HEK293T (cell line): Measurements from ENCODE around the gene ARNT2.

Experiments used
- CTCF ChIA-PET: fragments of 350-600 bp; formaldehyde crosslinking; extraction: SDS; loops from one replicate; lab custom pipeline; 2021; ENCODE audit warnings: antibody characterized with exemption, inconsistent platforms; lab: Yijun Ruan, JAX
- POLR2A ChIA-PET: fragments of 350-600 bp; formaldehyde crosslinking; extraction: SDS; loops from one replicate; lab custom pipeline; 2020; ENCODE audit warnings: antibody characterized with exemption, inconsistent platforms; lab: Yijun Ruan, JAX
- DNase-seq: peaks from one replicate; pipeline ENCODE4 v3.0.0; 2012; ENCODE audit warnings: mixed read lengths; ENCODE audit errors: extremely low spot score
- ARNT ChIP-seq: fragments of 450-650 bp; IDR thresholded peaks from 2 replicates; pipeline ENCODE4 v1.6.1; 2017; ENCODE audit warnings: mild to moderate bottlenecking
- BHLHE40 ChIP-seq: fragments of 450-650 bp; IDR thresholded peaks from 2 replicates; pipeline ENCODE4 v1.6.1; 2016; ENCODE audit warnings: mild to moderate bottlenecking, moderate library complexity, borderline replicate concordance
- CTBP1 ChIP-seq: fragments of 450-650 bp; IDR thresholded peaks from 2 replicates; pipeline ENCODE4 v1.6.1; 2016; ENCODE audit warnings: borderline replicate concordance
- ELF4 ChIP-seq: fragments of 450-650 bp; IDR thresholded peaks from 2 replicates; pipeline ENCODE4 v1.6.1; 2017; ENCODE audit warnings: antibody characterized with exemption
- FOXA1 ChIP-seq: fragments of 450-650 bp; IDR thresholded peaks from 2 replicates; pipeline ENCODE4 v1.6.1; 2016; ENCODE audit warnings: mild to moderate bottlenecking
- FOXK2 ChIP-seq: fragments of 450-650 bp; IDR thresholded peaks from 2 replicates; pipeline ENCODE4 v1.6.1; 2016; ENCODE audit warnings: mild to moderate bottlenecking
- FOXM1 ChIP-seq: fragments of 450-650 bp; IDR thresholded peaks from 2 replicates; pipeline ENCODE4 v1.6.1; 2017; ENCODE audit warnings: mild to moderate bottlenecking, borderline replicate concordance
- HDGF ChIP-seq: fragments of 450-650 bp; IDR thresholded peaks from 2 replicates; pipeline ENCODE4 v1.6.1; 2017; ENCODE audit warnings: antibody characterized with exemption, borderline replicate concordance
- L3MBTL2 ChIP-seq: fragments of 450-650 bp; conservative IDR thresholded peaks from 2 replicates; pipeline ENCODE4 v1.6.1; 2016; ENCODE audit warnings: mild to moderate bottlenecking
- LEF1 ChIP-seq: fragments of 450-650 bp; IDR thresholded peaks from 2 replicates; pipeline ENCODE4 v1.6.1; 2017; ENCODE audit warnings: mild to moderate bottlenecking, borderline replicate concordance
- NFRKB ChIP-seq: fragments of 450-650 bp; IDR thresholded peaks from 2 replicates; pipeline ENCODE4 v1.6.1; 2016; ENCODE audit warnings: mild to moderate bottlenecking, moderate library complexity
- PKNOX1 ChIP-seq: fragments of 450-650 bp; IDR thresholded peaks from 2 replicates; pipeline ENCODE4 v1.6.1; 2016
- SP1 ChIP-seq: fragments of 450-650 bp; IDR thresholded peaks from 2 replicates; pipeline ENCODE4 v1.6.1; 2017
- SUZ12 ChIP-seq: fragments of 450-650 bp; IDR thresholded peaks from 2 replicates; pipeline ENCODE4 v1.6.1; 2016; ENCODE audit warnings: mild to moderate bottlenecking
- TARDBP ChIP-seq: fragments of 450-650 bp; IDR thresholded peaks from 2 replicates; pipeline ENCODE4 v1.6.1; 2016
- ZNF384 ChIP-seq: fragments of 450-650 bp; IDR thresholded peaks from 2 replicates; pipeline ENCODE4 v1.6.1; 2016

ARNT2 gene

GRCh38 chr15:80456517-80457492 is 52.6 kb downstream of the ARNT2 start:
- ChIA-PET POLR2A (no interaction called here), CTCF (interaction anchor here (0.6 to 4.1 kb wide), 7 partner anchors 15 to 810 kb away, joined by 3 to 21 read pairs (median 4); no protein-coding TSS in a partner anchor)
- DNase-seq, result no peak
- no peak for TF ChIP-seq PKNOX1
- no peak for TF ChIP-seq ARNT
- no peak for TF ChIP-seq BHLHE40
- no peak for TF ChIP-seq FOXM1
- TF ChIP-seq HDGF, result no peak
- TF ChIP-seq L3MBTL2, result no peak

- DNase-seq, result no peak
- ChIA-PET POLR2A (no interaction called here), CTCF (interaction anchor here (4.1 kb wide), 1 partner anchor 319 kb away, joined by 21 read pairs; no protein-coding TSS in a partner anchor)
- TF ChIP-seq TARDBP, result no peak
- no peak for TF ChIP-seq HDGF
- TF ChIP-seq FOXA1, result no peak
- TF ChIP-seq CTBP1, result no peak
- no peak for TF ChIP-seq ARNT
- no peak for TF ChIP-seq FOXK2
- TF ChIP-seq BHLHE40, result no peak
- TF ChIP-seq SUZ12, result no peak
- no peak for TF ChIP-seq SP1
- no peak for TF ChIP-seq PKNOX1
- TF ChIP-seq FOXM1, result no peak
- no peak for TF ChIP-seq NFRKB
- TF ChIP-seq L3MBTL2, result no peak
- no peak for TF ChIP-seq ELF4
- no peak for TF ChIP-seq LEF1
- no peak for TF ChIP-seq ZNF384
These were observed 53.7 kb downstream of the ARNT2 start for GRCh38 chr15:80457896-80458295.

- TF ChIP-seq FOXA1 (no peak), ELF4 (no peak), ZNF384 (no peak), CTBP1 (no peak), PKNOX1 (no peak), ARNT (no peak), BHLHE40 (no peak), LEF1 (no peak), SUZ12 (no peak), HDGF (no peak), TARDBP (no peak), NFRKB (no peak), SP1 (no peak), FOXK2 (no peak), L3MBTL2 (no peak), FOXM1 (no peak)
- no peak for DNase-seq
- POLR2A ChIA-PET, result no interaction called here
- CTCF ChIA-PET, result no interaction called here
These were observed 54.4 kb downstream of the ARNT2 start for GRCh38 chr15:80458580-80458979.

- CTCF ChIA-PET, result no interaction called here
- TF ChIP-seq ELF4 (no peak), PKNOX1 (no peak), BHLHE40 (no peak), NFRKB (no peak), FOXA1 (no peak), ARNT (no peak), ZNF384 (no peak), L3MBTL2 (no peak), FOXM1 (no peak), CTBP1 (no peak), TARDBP (no peak), FOXK2 (no peak), SUZ12 (no peak), LEF1 (no peak), HDGF (no peak), SP1 (no peak)
- DNase-seq, result no peak
- POLR2A ChIA-PET, result no interaction called here
These were observed 55.2 kb downstream of the ARNT2 start for GRCh38 chr15:80459380-80459779.

- ChIA-PET POLR2A (no interaction called here), CTCF (no interaction called here)
- TF ChIP-seq TARDBP, result no peak
- no peak for TF ChIP-seq HDGF
- TF ChIP-seq LEF1, result no peak
- no peak for TF ChIP-seq FOXM1
- no peak for TF ChIP-seq FOXK2
- TF ChIP-seq FOXA1, result no peak
- TF ChIP-seq SUZ12, result no peak
- no peak for TF ChIP-seq L3MBTL2
- TF ChIP-seq ARNT, result no peak
- TF ChIP-seq ELF4, result no peak
- TF ChIP-seq SP1, result no peak
- TF ChIP-seq ZNF384, result no peak
- no peak for TF ChIP-seq BHLHE40
- no peak for TF ChIP-seq CTBP1
- TF ChIP-seq PKNOX1, result no peak
- TF ChIP-seq NFRKB, result no peak
- no peak for DNase-seq
These were observed 55.6 kb downstream of the ARNT2 start for GRCh38 chr15:80459818-80460217.
